RWPE1 (cell line): ENCODE results near the gene KCTD13.
A peak's percentile ranks its signal among the peaks of the same experiment; 100 is the strongest.
"Not testable (repeated sequence)": the region's sequence is repeated elsewhere in the genome, so short reads cannot be mapped to it uniquely, and the experiment has no call there.

Experiments used
- CTCF ChIA-PET: fragments of 350-600 bp; sonication (Branson Sonifier 250); formaldehyde crosslinking; extraction: SDS; loops from one replicate; lab custom pipeline; 2021; lab: Yijun Ruan, JAX
- POLR2A ChIA-PET: fragments of 400-600 bp; formaldehyde crosslinking; extraction: SDS; loops from one replicate; lab custom pipeline; 2020; ENCODE audit warnings: antibody characterized with exemption; ENCODE audit not compliant: low non-redundant PET; lab: Yijun Ruan, JAX
- DNase-seq: peaks from one replicate; pipeline ENCODE4 v3.0.0; 2012; ENCODE audit warnings: low spot score
- H3K27ac ChIP-seq: fragments of 450-650 bp; 2 replicates; pipeline ENCODE4 v1.5.1; 2017
- TF ChIP-seq, protein P1 (sequence below): fragments of 450-650 bp; conservative IDR thresholded peaks from 2 replicates; pipeline ENCODE4 v1.5.1; 2017; ENCODE audit warnings: low read depth, mild to moderate bottlenecking

Gene KCTD13

GRCh38 chr16:29916979-29917378 is 9.0 kb downstream of the KCTD13 start:
- DNase-seq: no peak
- TF ChIP-seq, protein P1, sequence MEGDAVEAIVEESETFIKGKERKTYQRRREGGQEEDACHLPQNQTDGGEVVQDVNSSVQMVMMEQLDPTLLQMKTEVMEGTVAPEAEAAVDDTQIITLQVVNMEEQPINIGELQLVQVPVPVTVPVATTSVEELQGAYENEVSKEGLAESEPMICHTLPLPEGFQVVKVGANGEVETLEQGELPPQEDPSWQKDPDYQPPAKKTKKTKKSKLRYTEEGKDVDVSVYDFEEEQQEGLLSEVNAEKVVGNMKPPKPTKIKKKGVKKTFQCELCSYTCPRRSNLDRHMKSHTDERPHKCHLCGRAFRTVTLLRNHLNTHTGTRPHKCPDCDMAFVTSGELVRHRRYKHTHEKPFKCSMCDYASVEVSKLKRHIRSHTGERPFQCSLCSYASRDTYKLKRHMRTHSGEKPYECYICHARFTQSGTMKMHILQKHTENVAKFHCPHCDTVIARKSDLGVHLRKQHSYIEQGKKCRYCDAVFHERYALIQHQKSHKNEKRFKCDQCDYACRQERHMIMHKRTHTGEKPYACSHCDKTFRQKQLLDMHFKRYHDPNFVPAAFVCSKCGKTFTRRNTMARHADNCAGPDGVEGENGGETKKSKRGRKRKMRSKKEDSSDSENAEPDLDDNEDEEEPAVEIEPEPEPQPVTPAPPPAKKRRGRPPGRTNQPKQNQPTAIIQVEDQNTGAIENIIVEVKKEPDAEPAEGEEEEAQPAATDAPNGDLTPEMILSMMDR: no peak
- ChIA-PET CTCF (interaction anchor here (0.6 to 1.2 kb wide), 2 partner anchors 89 to 115 kb away, joined by 3 to 5 read pairs; no protein-coding TSS in a partner anchor), POLR2A (interaction anchor here (1.0 kb wide), 1 partner anchor 9 kb away, joined by 3 read pairs; the partner anchor contains the start of gene KCTD13)
- no peak overlapping the region for H3K27ac ChIP-seq

DNA sequence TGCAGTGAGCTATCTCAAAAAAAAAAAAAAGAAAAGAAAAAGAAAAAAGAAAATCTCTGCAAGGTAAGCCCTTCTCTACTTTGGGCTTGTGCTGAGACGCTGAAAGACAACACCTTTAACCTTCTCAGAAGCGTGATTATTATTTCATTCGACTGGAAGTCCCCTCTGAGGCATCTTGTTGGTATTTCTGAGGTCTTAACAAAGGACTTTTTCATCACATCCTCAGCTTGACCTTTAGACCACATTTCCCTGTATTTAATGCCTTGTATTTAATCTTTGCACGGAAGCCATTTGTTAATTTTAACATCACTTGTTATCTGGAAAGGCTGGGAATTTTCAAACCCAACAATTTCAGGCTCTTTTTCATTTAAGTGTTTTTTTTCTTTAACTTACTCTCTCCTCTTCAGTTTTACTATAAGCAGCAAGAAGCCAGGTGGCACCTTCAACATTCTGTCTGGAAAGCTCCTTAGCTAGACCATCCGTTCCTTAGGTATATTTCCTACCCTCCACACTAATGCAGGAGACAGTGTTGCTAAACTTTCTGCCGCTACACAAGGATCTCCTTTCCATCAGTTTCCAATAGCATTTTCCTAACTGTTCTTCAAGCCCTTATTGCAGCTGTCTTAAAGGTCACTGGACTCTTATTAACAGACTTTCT is 10.3 kb downstream of the KCTD13 start:
- H3K27ac ChIP-seq: no peak overlapping the region
- ChIA-PET POLR2A (interaction anchor here (1.0 kb wide), 1 partner anchor 10 kb away, joined by 3 read pairs; the partner anchor contains the start of gene KCTD13), CTCF (interaction anchor here (0.6 to 1.2 kb wide), 2 partner anchors 90 to 131 kb away, joined by 4 to 5 read pairs; no protein-coding TSS in a partner anchor)
- DNase-seq: no peak
- TF ChIP-seq, protein P1: no peak

DNA sequence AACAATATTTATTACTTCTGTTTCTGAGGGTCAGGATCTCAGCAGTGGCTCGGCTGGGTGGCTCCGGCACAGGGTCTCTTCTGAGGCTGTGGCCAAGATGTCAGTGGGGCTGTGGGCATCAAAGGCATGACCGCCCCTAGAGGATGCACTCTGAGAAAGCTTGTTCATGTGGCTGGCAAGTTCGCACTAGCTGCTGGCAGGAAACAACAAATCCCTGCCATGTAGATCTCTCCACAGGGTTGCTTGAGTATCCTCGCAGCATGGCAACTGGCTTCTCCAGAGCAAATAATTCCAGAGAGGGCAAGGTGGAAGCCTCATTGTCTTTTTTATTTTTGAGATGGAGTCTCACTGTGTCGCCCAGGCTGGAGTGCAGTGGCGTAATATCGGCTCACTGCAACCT is 12.5 kb downstream of the KCTD13 start:
- H3K27ac ChIP-seq: peak overlapping the region; percentile 5; the same call in 1 of the 2 replicates
- CTCF ChIA-PET: no interaction called here
- TF ChIP-seq, protein P1: no peak
- POLR2A ChIA-PET: no interaction called here
- no peak for DNase-seq

DNA sequence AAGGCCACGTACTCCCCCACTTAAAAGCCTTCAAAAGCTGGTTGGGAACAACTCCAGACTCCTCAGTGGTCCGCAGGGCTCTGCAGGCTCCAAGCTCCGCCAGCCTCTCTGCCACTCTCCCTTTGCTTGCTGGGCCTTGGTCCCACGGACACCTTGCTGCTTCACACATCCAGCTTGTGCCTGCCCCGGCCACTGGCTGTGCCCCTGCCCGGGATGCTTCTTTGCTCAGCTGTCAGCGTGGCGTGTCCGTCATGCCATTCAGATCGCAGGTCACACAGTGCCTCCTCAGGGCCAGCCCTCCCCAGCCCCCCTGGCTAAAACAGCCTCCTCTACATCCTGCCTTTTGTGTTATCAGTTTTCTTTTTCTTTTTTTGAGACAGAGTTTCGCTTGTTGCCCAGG is 13.9 kb downstream of the KCTD13 start:
- DNase-seq: no peak
- ChIA-PET POLR2A (interaction anchor here (1.0 kb wide), 1 partner anchor 13 kb away, joined by 4 read pairs; the partner anchor contains the start of gene SEZ6L2), CTCF (interaction anchor here (0.5 to 0.9 kb wide), 2 partner anchors 77 to 89 kb away, joined by 3 to 4 read pairs; no protein-coding TSS in a partner anchor)
- TF ChIP-seq, protein P1: no peak
- no peak overlapping the region for H3K27ac ChIP-seq

DNA sequence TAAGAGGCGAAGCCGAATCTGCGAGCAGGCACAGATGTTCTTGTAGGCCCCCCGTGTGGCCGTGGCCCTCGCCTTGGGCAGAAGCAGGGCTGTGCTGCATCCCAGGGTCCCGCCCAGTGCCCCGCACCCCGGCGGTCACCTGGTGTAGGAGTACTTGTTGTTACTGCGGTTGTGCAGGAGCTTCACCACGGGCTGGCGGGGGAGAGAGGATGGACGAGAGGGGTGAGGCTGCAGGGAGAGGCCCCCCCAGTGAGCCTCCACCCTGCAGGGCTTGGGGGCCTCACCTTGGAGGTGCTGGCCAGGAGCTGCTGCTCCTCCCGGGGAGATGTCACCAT is 14.4 kb downstream of the KCTD13 start:
- H3K27ac ChIP-seq: no peak overlapping the region
- ChIA-PET POLR2A (interaction anchor here (1.0 kb wide), 1 partner anchor 12 kb away, joined by 4 read pairs; the partner anchor contains the start of gene SEZ6L2), CTCF (no interaction called here)
- no peak for DNase-seq
- TF ChIP-seq, protein P1: no peak

DNA sequence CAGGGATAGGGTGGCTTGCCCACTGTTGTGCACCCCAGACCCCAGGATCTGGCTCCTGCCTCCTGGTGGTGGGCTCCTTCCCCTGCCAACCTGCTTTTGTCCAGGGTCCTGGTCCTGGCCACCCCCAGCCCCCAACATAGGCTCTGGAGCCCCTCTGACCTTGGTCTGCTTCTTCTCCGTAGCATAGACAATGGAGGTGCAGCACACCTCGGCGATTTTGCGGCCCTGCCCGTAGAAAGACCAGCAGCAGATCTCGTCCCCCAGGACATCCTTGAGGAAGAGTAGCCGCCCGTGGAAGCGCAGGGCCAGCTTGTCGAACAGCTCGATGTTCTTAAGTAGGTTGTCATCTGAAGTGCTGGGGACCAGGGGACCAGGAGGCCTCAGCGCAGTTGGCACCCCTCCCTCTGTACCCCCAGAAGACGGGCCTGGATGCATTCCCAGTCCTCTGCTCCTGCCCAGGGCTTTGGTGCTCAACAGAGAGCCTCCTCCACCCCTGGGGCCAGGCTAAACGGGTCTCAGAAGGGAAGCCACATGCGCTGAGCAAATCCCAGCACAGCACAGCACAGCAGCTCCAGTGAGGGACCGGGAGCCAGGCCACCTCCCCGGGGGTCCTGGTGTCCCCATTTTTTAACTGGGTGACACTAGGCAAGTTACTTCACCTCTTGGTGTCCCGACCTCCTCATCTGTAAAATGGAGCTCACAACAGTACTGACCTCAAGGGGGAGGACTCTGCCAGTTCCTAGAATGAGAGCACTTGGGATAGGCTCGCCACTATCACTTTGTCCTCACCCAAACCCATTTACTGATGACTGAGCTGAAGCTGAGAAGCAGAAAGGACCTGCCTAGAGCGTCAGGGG is 15.0 kb downstream of the KCTD13 start:
- ChIA-PET CTCF (interaction anchor here (0.6 to 0.7 kb wide), 2 partner anchors 50 to 121 kb away, joined by 3 read pairs; no protein-coding TSS in a partner anchor), POLR2A (interaction anchor here (1.0 kb wide), 1 partner anchor 11 kb away, joined by 4 read pairs; the partner anchor contains the start of gene SEZ6L2)
- TF ChIP-seq, protein P1: no peak
- H3K27ac ChIP-seq: no peak overlapping the region
- DNase-seq: no peak

- CTCF ChIA-PET: interaction anchor here (0.6 kb wide), 1 partner anchor 19 kb away, joined by 3 read pairs; no protein-coding TSS in a partner anchor
- H3K27ac ChIP-seq, POLR2A ChIA-PET, DNase-seq: not testable (repeated sequence)
Measured at GRCh38 chr16:29909851-29910250, 16.2 kb downstream of the KCTD13 start.
